GM19238 (cell line): ENCODE results near the gene PTGES3.
"Not testable (repeated sequence)": the region's sequence is repeated elsewhere in the genome, so short reads cannot be mapped to it uniquely, and the experiment has no call there.

Source experiments
- DNase-seq: peaks from one replicate; pipeline ENCODE4 v3.0.0; 2011; ENCODE audit warnings: low spot score; ENCODE audit not compliant: insufficient read length

Gene PTGES3

GRCh38 chr12:56709759-56710376, 21.8 kb upstream of the PTGES3 start:
- DNase-seq: no peak

- not testable (repeated sequence) for DNase-seq
Observed at GRCh38 chr12:56704522-56704921, 16.4 kb upstream of the PTGES3 start.

- no peak for DNase-seq
Observed at GRCh38 chr12:56699020-56699661, 11.1 kb upstream of the PTGES3 start.

GRCh38 chr12:56695327-56696101, 7.4 kb upstream of the PTGES3 start:
- no peak for DNase-seq

- DNase-seq: no peak
Observed at GRCh38 chr12:56694161-56694560, 6.1 kb upstream of the PTGES3 start.

- no peak for DNase-seq
Observed at GRCh38 chr12:56688846-56689109, 694 bp upstream of the PTGES3 start.

GRCh38 chr12:56687223-56688128, 608 bp downstream of the PTGES3 start:
- DNase-seq: no peak

GRCh38 chr12:56684745-56685359, 3.2 kb downstream of the PTGES3 start:
- no peak for DNase-seq

GRCh38 chr12:56682323-56682722, 5.8 kb downstream of the PTGES3 start:
- no peak for DNase-seq

GRCh38 chr12:56679883-56680575, 8.1 kb downstream of the PTGES3 start:
- no peak for DNase-seq

GRCh38 chr12:56678852-56679251, 9.2 kb downstream of the PTGES3 start:
- DNase-seq: no peak

- no peak for DNase-seq
Observed at GRCh38 chr12:56677680-56678079, 10.4 kb downstream of the PTGES3 start.

GRCh38 chr12:56676851-56677580, 11.1 kb downstream of the PTGES3 start:
- DNase-seq: no peak

GRCh38 chr12:56671608-56672007, 16.5 kb downstream of the PTGES3 start:
- no peak for DNase-seq

GRCh38 chr12:56670836-56671235, 17.2 kb downstream of the PTGES3 start:
- DNase-seq: no peak

GRCh38 chr12:56668197-56668457, 20.0 kb downstream of the PTGES3 start:
- DNase-seq: no peak

GRCh38 chr12:56661979-56662638, 26.0 kb downstream of the PTGES3 start:
- no peak for DNase-seq

GRCh38 chr12:56661560-56661959, 26.5 kb downstream of the PTGES3 start:
- DNase-seq: no peak

- DNase-seq: no peak
Observed at GRCh38 chr12:56658921-56659320, 29.2 kb downstream of the PTGES3 start.
